ENCODE data around the gene FAM187B.

Gene FAM187B

DNA sequence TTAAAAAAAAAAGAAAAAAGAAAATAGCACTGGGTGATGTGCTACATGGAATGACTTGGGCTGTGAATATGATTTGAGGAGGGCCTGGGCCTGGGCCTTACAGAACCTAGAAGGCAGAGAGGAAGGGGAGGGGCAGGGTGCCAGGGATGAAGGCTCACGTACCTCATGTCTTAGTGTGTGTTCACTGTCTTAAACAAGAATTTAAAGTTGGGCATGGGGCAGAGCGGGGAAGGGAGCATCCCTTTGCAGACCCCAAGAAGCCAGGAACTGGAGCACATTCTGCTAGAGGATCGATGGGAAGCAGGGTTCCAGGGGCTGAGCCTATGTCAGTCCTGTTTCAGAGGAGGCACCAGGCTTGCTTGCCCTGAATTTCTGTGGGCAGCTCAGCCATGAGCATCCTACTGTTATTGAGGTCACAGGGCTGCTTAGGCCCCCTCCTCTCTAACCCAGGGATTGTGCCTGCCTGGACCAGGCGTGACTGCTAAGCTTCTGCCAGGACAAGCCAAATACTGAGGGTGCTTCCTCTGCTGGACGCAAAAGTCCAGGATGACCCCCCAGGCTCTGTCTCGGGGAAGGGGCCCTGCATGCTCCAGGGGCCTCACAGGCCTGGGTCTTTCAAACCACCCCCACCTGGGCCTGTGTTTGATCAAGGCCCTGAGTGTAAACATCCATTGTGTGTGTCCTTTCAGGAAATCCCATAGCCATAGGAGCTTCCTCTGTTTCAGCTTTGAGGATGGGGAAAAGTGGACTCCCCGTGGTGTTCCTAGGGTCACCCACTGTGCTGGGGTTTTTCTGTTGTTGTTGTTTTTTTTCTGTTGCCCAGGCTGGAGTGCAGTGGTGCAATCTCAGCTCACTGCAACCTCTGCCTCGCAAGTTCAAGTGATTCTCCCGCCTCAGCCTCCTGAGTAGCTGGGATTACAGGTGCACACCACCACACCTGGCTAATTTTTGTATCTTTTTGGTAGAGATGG, 25.1 kb upstream of the FAM187B start (continued):
- TF ChIP-seq, protein P1, sequence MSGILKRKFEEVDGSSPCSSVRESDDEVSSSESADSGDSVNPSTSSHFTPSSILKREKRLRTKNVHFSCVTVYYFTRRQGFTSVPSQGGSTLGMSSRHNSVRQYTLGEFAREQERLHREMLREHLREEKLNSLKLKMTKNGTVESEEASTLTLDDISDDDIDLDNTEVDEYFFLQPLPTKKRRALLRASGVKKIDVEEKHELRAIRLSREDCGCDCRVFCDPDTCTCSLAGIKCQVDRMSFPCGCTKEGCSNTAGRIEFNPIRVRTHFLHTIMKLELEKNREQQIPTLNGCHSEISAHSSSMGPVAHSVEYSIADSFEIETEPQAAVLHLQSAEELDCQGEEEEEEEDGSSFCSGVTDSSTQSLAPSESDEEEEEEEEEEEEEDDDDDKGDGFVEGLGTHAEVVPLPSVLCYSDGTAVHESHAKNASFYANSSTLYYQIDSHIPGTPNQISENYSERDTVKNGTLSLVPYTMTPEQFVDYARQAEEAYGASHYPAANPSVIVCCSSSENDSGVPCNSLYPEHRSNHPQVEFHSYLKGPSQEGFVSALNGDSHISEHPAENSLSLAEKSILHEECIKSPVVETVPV (CRISPR knock-in tag; IDR thresholded peaks at IDR 0.05) = no peak
- TF ChIP-seq BACH2 (CRISPR knock-in tag; IDR thresholded peaks at IDR 0.05; ENCODE audit: borderline replicate concordance) (no peak), TCF4 (CRISPR knock-in tag; IDR thresholded peaks at IDR 0.05; ENCODE audit: borderline replicate concordance) (no peak), CSDC2 (CRISPR knock-in tag; IDR thresholded peaks at IDR 0.05) (no peak), ZFP30 (CRISPR knock-in tag; IDR thresholded peaks at IDR 0.05) (no peak)
- TF ChIP-seq, protein P2, sequence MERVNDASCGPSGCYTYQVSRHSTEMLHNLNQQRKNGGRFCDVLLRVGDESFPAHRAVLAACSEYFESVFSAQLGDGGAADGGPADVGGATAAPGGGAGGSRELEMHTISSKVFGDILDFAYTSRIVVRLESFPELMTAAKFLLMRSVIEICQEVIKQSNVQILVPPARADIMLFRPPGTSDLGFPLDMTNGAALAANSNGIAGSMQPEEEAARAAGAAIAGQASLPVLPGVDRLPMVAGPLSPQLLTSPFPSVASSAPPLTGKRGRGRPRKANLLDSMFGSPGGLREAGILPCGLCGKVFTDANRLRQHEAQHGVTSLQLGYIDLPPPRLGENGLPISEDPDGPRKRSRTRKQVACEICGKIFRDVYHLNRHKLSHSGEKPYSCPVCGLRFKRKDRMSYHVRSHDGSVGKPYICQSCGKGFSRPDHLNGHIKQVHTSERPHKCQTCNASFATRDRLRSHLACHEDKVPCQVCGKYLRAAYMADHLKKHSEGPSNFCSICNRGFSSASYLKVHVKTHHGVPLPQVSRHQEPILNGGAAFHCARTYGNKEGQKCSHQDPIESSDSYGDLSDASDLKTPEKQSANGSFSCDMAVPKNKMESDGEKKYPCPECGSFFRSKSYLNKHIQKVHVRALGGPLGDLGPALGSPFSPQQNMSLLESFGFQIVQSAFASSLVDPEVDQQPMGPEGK (CRISPR knock-in tag; IDR thresholded peaks at IDR 0.05; ENCODE audit: borderline replicate concordance) = no peak

DNA sequence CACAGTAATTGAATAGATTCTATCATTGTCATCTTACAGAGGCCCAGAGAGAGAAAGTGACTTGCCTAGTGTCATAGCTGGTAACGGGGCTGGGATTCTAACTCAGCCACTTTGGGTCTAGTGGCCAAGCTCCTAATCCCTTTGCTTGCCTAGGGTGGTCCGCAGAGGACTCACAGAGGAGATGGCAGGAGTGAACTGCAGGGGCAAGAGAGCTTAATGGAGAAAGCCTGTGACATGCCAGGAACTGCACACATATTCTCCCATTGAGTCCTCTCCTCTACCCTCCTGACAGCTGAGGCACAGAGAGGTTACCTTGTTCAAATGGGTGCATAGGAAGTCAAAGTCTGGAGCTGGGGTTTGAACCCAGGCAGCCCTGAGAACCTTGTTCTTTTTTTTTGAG, 22.9 kb upstream of the FAM187B start:
- no peak for ATAC-seq
- TF ChIP-seq ZNF565 (CRISPR knock-in tag; conservative IDR thresholded peaks at IDR 0.05; ENCODE audit: low read depth) = no peak
- TF ChIP-seq SNAI2 (CRISPR knock-in tag; IDR thresholded peaks at IDR 0.05) = no peak
- TF ChIP-seq ISL1 (CRISPR knock-in tag; IDR thresholded peaks at IDR 0.05) = no peak
- TF ChIP-seq TCF4 (CRISPR knock-in tag; IDR thresholded peaks at IDR 0.05; ENCODE audit: borderline replicate concordance) = no peak
- TF ChIP-seq RARB (CRISPR knock-in tag; IDR thresholded peaks at IDR 0.05) = no peak
- no peak for TF ChIP-seq ZNF8 (CRISPR knock-in tag; IDR thresholded peaks at IDR 0.05)
- TF ChIP-seq, protein P3, sequence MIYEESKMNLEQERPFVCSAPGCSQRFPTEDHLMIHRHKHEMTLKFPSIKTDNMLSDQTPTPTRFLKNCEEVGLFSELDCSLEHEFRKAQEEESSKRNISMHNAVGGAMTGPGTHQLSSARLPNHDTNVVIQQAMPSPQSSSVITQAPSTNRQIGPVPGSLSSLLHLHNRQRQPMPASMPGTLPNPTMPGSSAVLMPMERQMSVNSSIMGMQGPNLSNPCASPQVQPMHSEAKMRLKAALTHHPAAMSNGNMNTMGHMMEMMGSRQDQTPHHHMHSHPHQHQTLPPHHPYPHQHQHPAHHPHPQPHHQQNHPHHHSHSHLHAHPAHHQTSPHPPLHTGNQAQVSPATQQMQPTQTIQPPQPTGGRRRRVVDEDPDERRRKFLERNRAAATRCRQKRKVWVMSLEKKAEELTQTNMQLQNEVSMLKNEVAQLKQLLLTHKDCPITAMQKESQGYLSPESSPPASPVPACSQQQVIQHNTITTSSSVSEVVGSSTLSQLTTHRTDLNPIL (CRISPR knock-in tag; IDR thresholded peaks at IDR 0.05; ENCODE audit: low read depth) = no peak
- TF ChIP-seq, protein P1 (CRISPR knock-in tag; IDR thresholded peaks at IDR 0.05) = no peak
- TF ChIP-seq BACH2 (CRISPR knock-in tag; IDR thresholded peaks at IDR 0.05; ENCODE audit: borderline replicate concordance) = no peak
- no peak for TF ChIP-seq TOX (CRISPR knock-in tag; IDR thresholded peaks at IDR 0.05; ENCODE audit: borderline replicate concordance)
- no peak for TF ChIP-seq PPARA (CRISPR knock-in tag; IDR thresholded peaks at IDR 0.05; ENCODE audit: borderline replicate concordance)
- TF ChIP-seq ARNTL (CRISPR knock-in tag; IDR thresholded peaks at IDR 0.05; ENCODE audit: borderline replicate concordance, low read depth) = no peak
- TF ChIP-seq GLIS3 (CRISPR knock-in tag; IDR thresholded peaks at IDR 0.05) = no peak
- TF ChIP-seq, protein P4, sequence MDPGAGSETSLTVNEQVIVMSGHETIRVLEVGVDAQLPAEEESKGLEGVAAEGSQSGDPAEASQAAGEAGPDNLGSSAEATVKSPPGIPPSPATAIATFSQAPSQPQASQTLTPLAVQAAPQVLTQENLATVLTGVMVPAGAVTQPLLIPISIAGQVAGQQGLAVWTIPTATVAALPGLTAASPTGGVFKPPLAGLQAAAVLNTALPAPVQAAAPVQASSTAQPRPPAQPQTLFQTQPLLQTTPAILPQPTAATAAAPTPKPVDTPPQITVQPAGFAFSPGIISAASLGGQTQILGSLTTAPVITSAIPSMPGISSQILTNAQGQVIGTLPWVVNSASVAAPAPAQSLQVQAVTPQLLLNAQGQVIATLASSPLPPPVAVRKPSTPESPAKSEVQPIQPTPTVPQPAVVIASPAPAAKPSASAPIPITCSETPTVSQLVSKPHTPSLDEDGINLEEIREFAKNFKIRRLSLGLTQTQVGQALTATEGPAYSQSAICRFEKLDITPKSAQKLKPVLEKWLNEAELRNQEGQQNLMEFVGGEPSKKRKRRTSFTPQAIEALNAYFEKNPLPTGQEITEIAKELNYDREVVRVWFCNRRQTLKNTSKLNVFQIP (CRISPR knock-in tag; IDR thresholded peaks at IDR 0.05; ENCODE audit: borderline replicate concordance, low read depth) = no peak
- TF ChIP-seq, protein P5, sequence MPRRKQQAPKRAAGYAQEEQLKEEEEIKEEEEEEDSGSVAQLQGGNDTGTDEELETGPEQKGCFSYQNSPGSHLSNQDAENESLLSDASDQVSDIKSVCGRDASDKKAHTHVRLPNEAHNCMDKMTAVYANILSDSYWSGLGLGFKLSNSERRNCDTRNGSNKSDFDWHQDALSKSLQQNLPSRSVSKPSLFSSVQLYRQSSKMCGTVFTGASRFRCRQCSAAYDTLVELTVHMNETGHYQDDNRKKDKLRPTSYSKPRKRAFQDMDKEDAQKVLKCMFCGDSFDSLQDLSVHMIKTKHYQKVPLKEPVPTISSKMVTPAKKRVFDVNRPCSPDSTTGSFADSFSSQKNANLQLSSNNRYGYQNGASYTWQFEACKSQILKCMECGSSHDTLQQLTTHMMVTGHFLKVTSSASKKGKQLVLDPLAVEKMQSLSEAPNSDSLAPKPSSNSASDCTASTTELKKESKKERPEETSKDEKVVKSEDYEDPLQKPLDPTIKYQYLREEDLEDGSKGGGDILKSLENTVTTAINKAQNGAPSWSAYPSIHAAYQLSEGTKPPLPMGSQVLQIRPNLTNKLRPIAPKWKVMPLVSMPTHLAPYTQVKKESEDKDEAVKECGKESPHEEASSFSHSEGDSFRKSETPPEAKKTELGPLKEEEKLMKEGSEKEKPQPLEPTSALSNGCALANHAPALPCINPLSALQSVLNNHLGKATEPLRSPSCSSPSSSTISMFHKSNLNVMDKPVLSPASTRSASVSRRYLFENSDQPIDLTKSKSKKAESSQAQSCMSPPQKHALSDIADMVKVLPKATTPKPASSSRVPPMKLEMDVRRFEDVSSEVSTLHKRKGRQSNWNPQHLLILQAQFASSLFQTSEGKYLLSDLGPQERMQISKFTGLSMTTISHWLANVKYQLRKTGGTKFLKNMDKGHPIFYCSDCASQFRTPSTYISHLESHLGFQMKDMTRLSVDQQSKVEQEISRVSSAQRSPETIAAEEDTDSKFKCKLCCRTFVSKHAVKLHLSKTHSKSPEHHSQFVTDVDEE (CRISPR knock-in tag; IDR thresholded peaks at IDR 0.05) = no peak
- no peak for TF ChIP-seq ZNF70 (CRISPR knock-in tag; IDR thresholded peaks at IDR 0.05)
- TF ChIP-seq, protein P2 (CRISPR knock-in tag; IDR thresholded peaks at IDR 0.05; ENCODE audit: borderline replicate concordance) = no peak
- no peak for TF ChIP-seq ZFP30 (CRISPR knock-in tag; IDR thresholded peaks at IDR 0.05)

All from SK-N-SH treated with all-trans-retinoic acid at 6 μM for 48 hours (cell line).